Inferior parietal cortex (tissue), 1 donor: ENCODE measurements around the gene PLXNA3.

Experiments
- DNase-seq: peaks from one replicate; pipeline ENCODE4 v3.0.0-alpha.2; 2016; ENCODE audit errors: extremely low spot score

PLXNA3 gene

GRCh38 chrX:154458116-154458953 is at the start of gene PLXNA3:
Gene PLXNA3 (plus strand): TSS chrX:154458281. CDS start chrX:154460184, 1,903 bp downstream.
- no peak for DNase-seq

- no peak for DNase-seq
Measured at GRCh38 chrX:154408659-154409221, 49.3 kb upstream of the PLXNA3 start.

GRCh38 chrX:154409222-154409871 is 48.7 kb upstream of the PLXNA3 start, which contains the start of gene DNASE1L1:
Gene DNASE1L1 (minus strand): TSS chrX:154409254. CDS start chrX:154405568, 3,686 bp downstream.
- no peak for DNase-seq

DNA sequence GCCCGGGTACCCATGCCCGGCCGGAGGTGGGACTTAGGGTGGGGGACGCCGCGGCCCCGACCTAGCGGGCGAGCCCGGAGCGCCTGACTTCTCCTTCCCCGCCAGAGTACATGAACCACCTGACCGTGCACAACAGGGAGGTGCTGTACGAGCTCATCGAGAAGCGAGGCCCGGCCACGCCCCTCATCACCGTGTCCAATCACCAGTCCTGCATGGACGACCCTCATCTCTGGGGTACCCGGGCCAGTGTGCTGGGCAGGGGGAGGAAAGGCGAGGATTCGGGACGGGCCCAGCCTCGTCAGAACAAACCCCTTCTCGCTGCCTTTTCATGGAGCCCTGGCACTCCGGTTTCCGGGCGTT is 46.1 kb upstream of the PLXNA3 start:
- no peak for DNase-seq

DNA sequence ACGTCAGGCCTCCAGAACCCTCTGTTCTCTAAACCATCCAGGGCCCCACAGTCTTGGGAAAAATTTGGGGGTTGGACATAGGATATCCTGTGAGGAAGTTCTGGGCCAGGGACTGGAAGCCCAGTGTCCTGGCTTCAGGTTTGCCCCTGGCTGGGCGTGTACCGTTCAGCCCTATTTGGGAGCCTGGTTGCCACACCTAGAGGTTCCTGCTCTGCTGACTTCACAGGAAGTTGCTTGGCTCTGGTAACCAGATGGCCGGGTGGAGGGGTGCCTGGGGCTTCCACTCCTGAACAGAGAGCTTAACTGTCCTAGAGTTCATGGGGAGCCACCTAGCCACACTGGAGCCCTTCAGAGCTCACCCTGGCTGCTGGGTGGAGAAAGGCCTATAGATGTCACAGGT is 45.6 kb upstream of the PLXNA3 start:
- no peak for DNase-seq

DNA sequence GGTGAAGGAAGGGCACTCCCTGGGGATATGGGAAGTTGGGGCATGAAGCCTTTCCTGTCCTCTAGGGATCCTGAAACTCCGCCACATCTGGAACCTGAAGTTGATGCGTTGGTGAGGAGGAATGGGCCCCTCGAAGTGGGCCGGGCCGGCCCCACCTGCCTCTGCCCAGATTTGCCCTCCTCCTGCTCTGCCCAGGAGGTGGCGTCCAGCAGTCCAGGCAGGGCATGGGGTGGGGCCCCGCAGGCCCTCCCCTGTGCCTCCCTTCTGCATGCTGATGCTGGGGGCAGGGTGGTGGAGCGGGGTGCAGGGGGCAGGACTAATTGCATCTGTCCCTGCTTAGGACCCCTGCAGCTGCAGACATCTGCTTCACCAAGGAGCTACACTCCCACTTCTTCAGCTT is 44.9 kb upstream of the PLXNA3 start:
- no peak for DNase-seq

- no peak for DNase-seq
Measured at GRCh38 chrX:154417157-154417556, 40.9 kb upstream of the PLXNA3 start.

DNA sequence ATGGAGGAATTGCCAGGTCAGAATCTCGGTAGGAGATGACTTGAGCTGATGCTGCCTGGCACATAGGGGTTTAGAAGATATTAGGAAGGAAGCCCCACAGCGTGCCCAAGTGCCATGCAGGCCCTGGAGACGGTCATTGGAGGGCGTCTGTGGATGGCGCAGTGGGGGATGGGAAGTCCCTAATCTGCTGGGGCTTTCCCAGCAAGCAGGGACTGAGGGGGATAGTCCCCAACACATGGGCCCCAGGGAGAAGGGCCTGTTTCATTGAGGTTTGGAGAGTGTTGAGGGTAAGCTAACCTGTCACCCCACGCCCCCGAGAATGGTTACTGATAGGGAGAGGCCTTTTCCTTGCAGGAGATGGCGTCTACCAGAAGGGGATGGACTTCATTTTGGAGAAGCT is 38.9 kb upstream of the PLXNA3 start:
- DNase-seq: no peak

DNA sequence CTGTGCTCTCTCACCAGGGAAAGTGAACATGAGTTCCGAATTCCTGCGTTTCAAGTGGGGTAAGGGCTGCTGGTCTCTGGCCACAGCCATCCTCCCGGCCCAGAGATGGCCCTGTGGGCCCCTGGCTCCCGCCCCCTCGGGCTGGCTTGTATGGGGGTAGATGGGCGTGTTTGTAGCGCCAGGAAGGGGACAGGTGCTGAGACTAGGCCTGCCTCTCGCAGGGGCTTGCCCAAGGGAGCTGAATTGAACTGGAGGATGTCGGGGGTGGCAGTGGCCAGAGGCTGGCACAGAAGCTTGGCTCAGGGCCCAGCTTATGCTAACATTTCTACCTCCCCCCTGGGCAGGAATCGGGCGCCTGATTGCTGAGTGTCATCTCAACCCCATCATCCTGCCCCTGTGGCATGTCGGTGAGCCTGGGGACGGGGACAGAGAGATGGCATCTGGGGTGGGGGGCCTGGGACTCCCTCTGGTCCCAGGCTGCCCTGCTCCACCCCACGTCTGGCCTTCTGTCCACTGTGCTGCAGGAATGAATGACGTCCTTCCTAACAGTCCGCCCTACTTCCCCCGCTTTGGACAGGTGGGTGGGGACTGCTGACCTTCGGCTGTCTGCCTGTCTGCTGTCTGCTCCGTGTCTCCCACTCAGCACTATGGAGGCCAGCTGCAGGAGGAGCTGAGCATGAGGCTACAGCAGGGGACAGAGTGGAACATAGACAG is 38.2 kb upstream of the PLXNA3 start:
- DNase-seq: no peak

- DNase-seq: no peak
Measured at GRCh38 chrX:154420402-154420756, 37.7 kb upstream of the PLXNA3 start.

DNA sequence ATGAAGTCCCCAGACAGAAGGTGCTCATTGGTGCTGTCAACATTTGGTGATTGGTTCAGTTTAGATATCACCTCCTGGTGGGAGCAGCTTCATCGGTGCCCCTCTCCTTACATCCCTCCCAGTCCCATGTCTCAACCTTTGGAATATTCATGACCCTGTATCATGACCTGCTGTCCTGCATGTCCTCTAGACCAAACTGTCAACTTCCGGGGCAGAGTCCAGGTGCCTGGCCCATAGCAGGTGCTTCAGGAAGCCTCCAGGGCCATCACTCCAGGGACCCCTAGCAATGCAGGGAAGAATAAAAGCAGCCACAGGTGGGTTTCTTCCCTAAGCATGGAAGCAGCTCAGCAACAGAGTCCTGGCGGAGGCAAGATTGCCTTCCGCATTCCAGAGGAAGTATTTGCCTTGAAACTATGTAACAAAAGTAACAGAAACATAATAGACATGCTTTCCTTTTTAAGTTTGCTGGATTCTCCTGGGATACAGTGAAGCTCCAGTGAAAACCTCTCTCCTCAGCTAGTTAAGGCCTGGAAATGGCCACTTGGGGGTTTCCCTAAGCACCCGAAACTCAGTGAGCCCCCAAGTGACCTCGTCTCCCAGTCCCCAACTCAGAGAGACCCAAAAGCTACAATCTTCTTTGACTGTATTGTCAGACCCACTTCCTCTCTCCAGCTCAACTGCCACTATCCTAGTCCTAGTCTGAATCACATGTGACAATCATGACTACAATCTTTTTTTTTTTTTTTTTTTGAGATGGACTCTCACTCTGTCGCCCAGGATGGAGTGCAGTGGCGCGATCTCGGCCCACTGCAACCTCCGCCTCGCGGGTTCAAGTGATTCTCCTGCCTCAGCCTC is 30.9 kb upstream of the PLXNA3 start:
- DNase-seq: no peak

GRCh38 chrX:154428176-154429171 is 29.6 kb upstream of the PLXNA3 start, which contains the start of gene ATP6AP1:
Gene ATP6AP1 (plus strand): TSS chrX:154428677. CDS start chrX:154428693, 16 bp downstream.
- peak; percentile 85 for DNase-seq

DNA sequence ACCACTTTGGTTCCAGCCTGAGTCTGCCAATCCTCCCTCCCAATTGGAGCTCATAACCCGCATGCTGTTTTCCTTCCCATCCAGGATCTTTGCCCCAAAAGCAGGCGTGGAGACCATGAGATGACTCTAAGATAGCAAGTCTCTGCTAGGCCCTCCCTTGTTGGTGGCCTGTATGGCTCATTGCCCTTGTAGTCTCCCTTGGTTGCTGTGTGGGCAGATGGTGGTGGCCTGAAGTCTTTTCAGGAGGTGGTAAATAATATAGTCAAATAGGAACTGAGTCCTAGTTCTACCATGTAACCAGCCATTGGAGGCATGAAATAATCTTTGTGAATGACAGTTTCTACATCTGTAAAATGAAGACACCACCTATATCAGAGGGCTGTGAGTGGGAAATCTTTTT is 28.4 kb upstream of the PLXNA3 start:
- no peak for DNase-seq

GRCh38 chrX:154430479-154430878 is 27.6 kb upstream of the PLXNA3 start:
- no peak for DNase-seq

GRCh38 chrX:154430916-154431315 is 27.2 kb upstream of the PLXNA3 start:
- no peak for DNase-seq

DNA sequence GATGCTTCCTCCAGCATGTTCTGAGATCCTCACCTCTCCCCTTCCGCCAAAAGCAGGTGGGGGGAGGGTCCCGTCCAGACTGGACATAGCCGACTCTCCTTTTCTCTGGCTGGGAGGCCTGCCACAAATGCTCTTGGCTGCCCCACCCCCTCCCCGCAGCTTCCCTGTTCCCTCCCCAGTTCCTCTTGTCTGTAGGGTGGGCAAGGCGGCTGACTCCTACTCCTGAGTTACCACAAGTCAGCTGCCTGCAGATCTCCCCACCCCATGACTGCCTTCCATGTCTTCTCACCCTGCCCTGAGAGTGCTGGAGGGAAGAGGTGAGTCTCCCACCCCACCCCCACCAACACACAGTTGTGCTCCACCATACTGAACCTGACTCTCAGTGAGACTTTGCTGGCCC is 26.7 kb upstream of the PLXNA3 start:
- no peak for DNase-seq

- no peak for DNase-seq
Measured at GRCh38 chrX:154432210-154432609, 25.9 kb upstream of the PLXNA3 start.

DNA sequence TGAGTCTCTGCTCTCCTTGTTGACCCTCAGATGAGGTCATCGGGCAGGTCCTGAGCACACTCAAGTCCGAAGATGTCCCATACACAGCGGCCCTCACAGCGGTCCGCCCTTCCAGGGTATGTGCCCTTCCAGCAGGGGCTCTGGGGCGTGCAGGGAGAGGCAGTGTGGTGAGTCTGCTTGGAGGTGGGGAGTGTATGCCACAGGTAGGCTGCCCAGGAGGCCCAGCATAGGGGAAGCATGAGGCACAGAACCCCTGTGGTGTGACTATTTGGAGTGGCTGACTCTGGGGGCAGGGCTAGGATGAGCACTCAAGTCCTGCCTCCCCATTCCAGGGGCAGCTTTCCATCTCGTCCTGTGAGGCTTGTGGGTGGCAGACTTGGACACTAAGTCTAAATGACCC is 24.5 kb upstream of the PLXNA3 start:
- no peak for DNase-seq

DNA sequence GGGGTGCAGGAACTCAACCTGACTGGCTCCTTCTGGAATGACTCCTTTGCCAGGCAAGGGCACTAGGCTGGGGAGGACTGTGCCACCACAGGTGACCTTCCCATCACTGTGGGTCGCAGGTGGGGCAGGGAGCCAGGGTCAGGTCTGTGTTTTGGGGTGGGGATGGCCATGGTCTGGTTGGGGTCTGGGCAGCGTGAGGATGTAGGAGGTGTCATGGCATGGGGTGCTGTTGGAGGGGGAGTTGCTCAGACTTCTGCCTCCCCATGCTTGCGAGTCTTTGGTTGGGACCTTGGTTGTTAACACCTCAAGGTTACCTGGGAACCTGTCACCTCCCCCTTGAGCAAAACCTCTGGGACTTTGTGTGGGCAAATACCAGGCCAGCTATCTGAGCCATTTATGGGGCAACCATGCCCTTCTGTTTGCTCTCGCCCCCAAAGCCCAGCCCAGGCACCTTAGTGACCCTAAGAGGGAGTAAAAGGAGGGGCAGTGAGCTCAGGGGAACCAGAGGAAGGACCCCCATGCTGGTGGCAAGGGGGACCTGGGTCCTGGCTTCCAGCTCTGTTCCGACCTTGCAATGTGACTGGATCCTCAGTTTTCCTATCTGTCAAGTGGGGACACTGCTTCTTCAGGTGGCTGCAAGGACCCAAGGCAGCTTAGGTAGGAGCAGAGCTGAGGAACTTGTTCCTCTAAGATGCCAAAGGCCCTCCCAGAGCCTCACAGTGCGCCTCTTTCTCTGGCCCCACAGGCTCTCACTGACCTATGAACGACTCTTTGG is 23.5 kb upstream of the PLXNA3 start:
- DNase-seq: no peak
